H1 (cell line): Measurements from ENCODE around the gene PDIA3. TPM values are rescaled to one million over a fixed set of nuclear protein-coding genes. Genes with fewer than 3 reads are reported as not detected.

Source experiments
- CTCF ChIA-PET: fragments of 300-600 bp; sonication (Branson Sonifier 250); formaldehyde crosslinking; loops from one replicate; lab custom pipeline; 2021; ENCODE audit not compliant: partially characterized antibody; lab: Charles Lee
- POLR2A ChIA-PET: fragments of 300-600 bp; sonication (Branson Sonifier 250); formaldehyde crosslinking; loops from one replicate; lab custom pipeline; 2021; ENCODE audit warnings: inconsistent platforms; ENCODE audit not compliant: partially characterized antibody; lab: Charles Lee
- DNase-seq, 2 experiments: peaks; one replicate each; pipeline versions ENCODE4 v3.0.0 to v3.0.0-alpha.2; 2010 to 2022; ENCODE audit warnings: low spot score in 2 of 2, low read depth in 1 of 2, mixed read lengths in 1 of 2
- FAIRE-seq: peaks from 2 replicates; lab custom pipeline; 2011; peaks lifted over from hg19 to GRCh38; lab: Jason Lieb, UNC
- H2AFZ ChIP-seq: 2 replicates; pipeline ENCODE4 v1.8.1; 2012; ENCODE audit warnings: low read length, inconsistent platforms
- H2AK5ac ChIP-seq: 2 replicates; pipeline ENCODE4 v1.6.1; 2013; ENCODE audit warnings: low read depth, low read length
- H2BK120ac ChIP-seq: replicated peaks from 2 replicates; pipeline ENCODE3; 2013; ENCODE audit warnings: low read depth, low read length, inconsistent platforms
- H2BK12ac ChIP-seq: 2 replicates; pipeline ENCODE4 v1.6.1; 2013; ENCODE audit warnings: low read depth, low read length
- H2BK15ac ChIP-seq: 2 replicates; pipeline ENCODE4 v1.6.1; 2013; ENCODE audit warnings: low read length
- H2BK20ac ChIP-seq: 2 replicates; pipeline ENCODE4 v1.6.1; 2013; ENCODE audit warnings: low read length
- H2BK5ac ChIP-seq: 2 replicates; pipeline ENCODE4 v1.6.1; 2013; ENCODE audit warnings: low read depth, low read length
- H3K14ac ChIP-seq: 2 replicates; pipeline ENCODE4 v1.6.1; 2013; ENCODE audit warnings: inconsistent platforms; ENCODE audit not compliant: insufficient read length
- H3K18ac ChIP-seq: 2 replicates; pipeline ENCODE4 v1.6.1; 2013; ENCODE audit warnings: low read length; ENCODE audit errors: extremely low read depth
- H3K23ac ChIP-seq: 2 replicates; pipeline ENCODE4 v1.6.1; 2013; ENCODE audit warnings: inconsistent platforms; ENCODE audit not compliant: insufficient read length
- H3K23me2 ChIP-seq: 2 replicates; pipeline ENCODE4 v1.6.1; 2013; ENCODE audit warnings: low read depth, low read length
- H3K27ac ChIP-seq: 2 replicates; pipeline ENCODE4 v1.6.1; 2011; ENCODE audit warnings: low read depth, low read length, inconsistent platforms
- H3K27me3 ChIP-seq, 4 experiments: replicated peaks in 1 of 4; 1 replicate in 1 of 4; 2 replicates in 3 of 4; pipeline versions ENCODE4 v1.6.1 to v1.8.1; 2011 to 2013; ENCODE audit warnings: low read length in 3 of 4, mild to moderate bottlenecking in 3 of 4, inconsistent platforms in 2 of 4, mixed read lengths in 2 of 4, moderate library complexity in 1 of 4; ENCODE audit not compliant: control insufficient read depth in 3 of 4, insufficient read depth in 3 of 4; ENCODE audit errors: extremely low read depth in 1 of 4
- H3K36me3 ChIP-seq, 4 experiments: 2 replicates each; pipeline versions ENCODE4 v1.6.1 to v1.8.1; 2011 to 2013; ENCODE audit warnings: mild to moderate bottlenecking in 4 of 4, low read length in 3 of 4, moderate library complexity in 2 of 4, control low read depth in 1 of 4, inconsistent platforms in 1 of 4; ENCODE audit not compliant: insufficient read depth in 4 of 4, control insufficient read depth in 2 of 4
- H3K4ac ChIP-seq: replicated peaks from 2 replicates; pipeline ENCODE3; 2013; ENCODE audit warnings: low read length, low read depth, mixed read lengths, inconsistent platforms; ENCODE audit not compliant: insufficient read length
- H3K4me1 ChIP-seq, 4 experiments: replicated peaks in 1 of 4; 1 replicate in 1 of 4; 2 replicates in 3 of 4; pipeline versions ENCODE4 v1.6.1 to v1.8.1; 2011 to 2013; ENCODE audit warnings: low read length in 3 of 4, inconsistent platforms in 2 of 4, mixed read lengths in 1 of 4; ENCODE audit not compliant: insufficient read depth in 4 of 4, control insufficient read depth in 3 of 4
- H3K4me2 ChIP-seq, 2 experiments: 2 replicates each; pipeline versions ENCODE4 v1.6.1 to v1.8.1; 2011 to 2013; ENCODE audit warnings: low read depth in 2 of 2, low read length in 2 of 2, control low read depth in 1 of 2, inconsistent platforms in 1 of 2, mild to moderate bottlenecking in 1 of 2; ENCODE audit not compliant: insufficient read depth in 1 of 2
- H3K4me3 ChIP-seq, 4 experiments: fragments of 200-600, 300-600 bp in 1 of 4; sonication (generic), shearing (Covaris generic), sonication (Bioruptor Twin) in 1 of 4; 2 replicates each; pipeline versions ENCODE4 v1.5.1 to v1.8.1; 2011 to 2016; ENCODE audit warnings: low read length in 4 of 4, low read depth in 3 of 4, control low read depth in 2 of 4, inconsistent platforms in 2 of 4, mild to moderate bottlenecking in 2 of 4, mixed read lengths in 1 of 4, moderate library complexity in 1 of 4; ENCODE audit not compliant: insufficient read depth in 2 of 4; ENCODE audit errors: extremely low read depth in 1 of 4
- H3K56ac ChIP-seq: replicated peaks from 2 replicates; pipeline ENCODE3; 2013; ENCODE audit warnings: low read depth, mild to moderate bottlenecking, mixed read lengths, low read length, inconsistent platforms; ENCODE audit not compliant: insufficient read length
- H3K79me1 ChIP-seq: 2 replicates; pipeline ENCODE4 v1.6.1; 2013; ENCODE audit warnings: low read depth, low read length, control low read depth
- H3K79me2 ChIP-seq, 2 experiments: 2 replicates each; pipeline versions ENCODE4 v1.6.1 to v1.8.1; 2012 to 2013; ENCODE audit warnings: low read length in 2 of 2, mild to moderate bottlenecking in 2 of 2, inconsistent platforms in 1 of 2; ENCODE audit not compliant: insufficient read depth in 2 of 2, control insufficient read depth in 1 of 2
- H3K9ac ChIP-seq, 4 experiments: replicated peaks in 1 of 4; 1 replicate in 1 of 4; 2 replicates in 3 of 4; pipeline versions ENCODE4 v1.6.1 to v1.8.1; 2011 to 2013; ENCODE audit warnings: low read depth in 3 of 4, low read length in 3 of 4, control low read depth in 2 of 4, mild to moderate bottlenecking in 2 of 4, moderate library complexity in 2 of 4, inconsistent platforms in 1 of 4; ENCODE audit errors: extremely low read depth in 1 of 4
- H3K9me3 ChIP-seq, 2 experiments: 2 replicates each; pipeline versions ENCODE4 v1.6.1 to v1.8.1; 2012 to 2013; ENCODE audit warnings: mild to moderate bottlenecking in 2 of 2, moderate library complexity in 2 of 2, control low read depth in 1 of 2, inconsistent platforms in 1 of 2, low read depth in 1 of 2, low read length in 1 of 2, mixed read lengths in 1 of 2; ENCODE audit not compliant: insufficient read depth in 2 of 2
- H4K20me1 ChIP-seq, 2 experiments: replicated peaks in 1 of 2; 2 replicates each; pipeline versions ENCODE3 to v1.8.1; 2011 to 2013; ENCODE audit warnings: inconsistent platforms in 2 of 2, low read length in 2 of 2, mild to moderate bottlenecking in 1 of 2; ENCODE audit not compliant: insufficient read depth in 2 of 2, control insufficient read depth in 1 of 2
- H4K5ac ChIP-seq: 2 replicates; pipeline ENCODE4 v1.6.1; 2013; ENCODE audit warnings: low read length, low read depth, mixed read lengths, inconsistent platforms; ENCODE audit not compliant: insufficient read length
- H4K8ac ChIP-seq: 2 replicates; pipeline ENCODE4 v1.8.0; 2013; ENCODE audit warnings: mild to moderate bottlenecking, moderate library complexity, low read length, inconsistent platforms; ENCODE audit not compliant: insufficient read depth; ENCODE audit errors: extremely low read depth
- H4K91ac ChIP-seq: replicated peaks from 2 replicates; pipeline ENCODE3; 2013; ENCODE audit warnings: low read length, mixed read lengths, inconsistent platforms; ENCODE audit not compliant: insufficient read length
- HDAC6 ChIP-seq: IDR thresholded peaks from one replicate; pipeline ENCODE4 v1.7.1; 2012; ENCODE audit warnings: low read depth, mild to moderate bottlenecking, inconsistent platforms, low read length, moderate library complexity
- POLR2AphosphoS5 ChIP-seq: IDR thresholded peaks from 2 replicates; pipeline ENCODE4 v1.6.1; 2011; ENCODE audit warnings: low read depth, low read length
- WGBS, 2 experiments: shearing (Covaris generic) in 1 of 2; methylation state at CpG; one replicate each; pipeline versions ENCODE4 v1.1.6 to v1.1.7; 2013 to 2015; ENCODE audit warnings: low lambda C conversion rate in 2 of 2, mixed read lengths in 2 of 2, inconsistent platforms in 1 of 2, low coverage in 1 of 2, missing lambda C conversion rate in 1 of 2; ENCODE audit not compliant: insufficient replicate concordance in 2 of 2, insufficient coverage in 1 of 2, insufficient read length in 1 of 2; ENCODE audit errors: extremely low coverage in 1 of 2, missing lambda C conversion rate in 1 of 2; 5-methylcytosine and 5-hydroxymethylcytosine counted together
- polyA plus RNA-seq, 7 experiments: library from polyadenylated mRNA; depleted of rRNA in 3 of 7; stranded (reverse) in 5 of 7; unstranded in 2 of 7; fragments of >200 nt in 5 of 7; fragments of 200-250 nt in 2 of 7; gene quantifications; 1 replicate in 5 of 7; 2 replicates in 1 of 7; 4 replicates in 1 of 7; pipeline versions ENCODE4 v1.2.1 to v1.2.3, GENCODE V29; 2011 to 2013; ENCODE audit warnings: missing spikeins in 2 of 7, mixed read lengths in 2 of 7
- total RNA-seq: library from RNA; stranded (reverse); fragmentation: NEBNext Ultra II Directional; extraction: Animal tissue kit (Norgen Biotek cat#: 25700); gene quantifications from 2 replicates; pipeline ENCODE4 v1.2.1, GENCODE V29; 2021

PDIA3 gene
- total and polyA plus RNA-seq, 2 of the 8 experiments (the other 6 are each of a cell fraction or from before 2014, with no cell fraction given) = 90.4 to 655 TPM

DNA sequence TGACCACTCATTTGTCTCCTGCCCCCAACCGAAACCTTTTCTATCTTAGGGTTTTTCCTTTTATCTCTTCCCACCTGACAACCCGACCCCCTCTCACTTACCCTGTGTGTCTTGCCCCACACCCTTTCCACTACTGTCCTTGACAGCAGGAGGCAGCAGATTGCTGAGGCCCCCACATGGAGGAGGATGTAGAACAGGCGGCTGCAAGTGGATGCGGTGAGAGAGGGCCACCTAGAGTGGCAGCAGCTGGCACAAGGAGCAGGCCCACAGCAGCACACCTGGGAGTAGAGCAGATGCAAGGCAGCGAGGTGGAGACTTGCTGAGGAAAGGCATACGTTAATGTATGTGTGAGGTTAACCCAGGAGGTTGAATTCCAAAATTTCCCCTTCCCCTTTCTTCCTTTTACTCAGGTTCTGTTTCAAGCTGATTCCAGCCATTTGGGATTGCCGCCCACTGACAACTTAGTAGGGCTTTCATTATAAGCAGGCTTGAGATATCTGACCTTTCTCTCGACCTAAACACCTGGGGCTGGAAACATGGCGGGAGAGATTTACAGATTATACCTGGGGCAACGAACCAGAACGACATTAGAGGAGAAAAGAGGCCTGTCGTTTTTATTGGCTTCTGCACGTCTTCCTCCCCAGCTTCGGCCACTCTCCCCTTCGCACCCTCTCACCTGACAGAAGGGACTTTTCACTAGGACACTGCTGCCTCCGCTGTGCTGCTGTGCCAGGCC, 53.1 kb downstream of the PDIA3 start:
- Histone ChIP-seq H3K4me2 (no peak overlapping the region; a peak in 2 of 4 replicates), H4K8ac (no peak overlapping the region; the same call in 1 of the 2 replicates), H3K27me3 (no peaks in the 10 kb centered on the region), H4K5ac (peak overlapping the region; percentile 41), H3K56ac (no peak overlapping the region), H3K18ac (no peak overlapping the region)
- DNase-seq = no peak
- POLR2A ChIA-PET = interaction anchor here (1.2 to 8.9 kb wide), 4 partner anchors 8 to 25 kb away, joined by 8 to 71 read pairs (median 32); partner anchors contain the start of genes ELL3 and MFAP1
- TF ChIP-seq HDAC6 = no peak
- peak; percentile 15; the same call in 1 of the 2 replicates for TF ChIP-seq POLR2AphosphoS5
- TF ChIP-seq, all 59 proteins: peak for 1
- Histone ChIP-seq H2BK12ac (peak overlapping the region; percentile 71; the same call in 1 of the 2 replicates), H3K9ac (no peak overlapping the region), H2AK5ac (no peak overlapping the region), H2BK20ac (peak overlapping the region; percentile 28; the same call in 1 of the 2 replicates), H4K91ac (no peak overlapping the region), H2BK5ac (peak overlapping the region; percentile 55; the same call in 1 of the 2 replicates), H3K4me3 (0 out of 8 replicates have a peak overlapping the region, but pooled peaks of 1 of the 4 experiments have one; percentile 11), H3K23me2 (no peaks in the 10 kb centered on the region), H2BK120ac (no peak overlapping the region), H2BK15ac (peak overlapping the region; percentile 31), H3K36me3 (peaks cover 13 to 60% (median 18%) of the 10 kb centered on the region in 4 experiments), H4K20me1 (peaks cover 0 to 10% of the 10 kb centered on the region in 2 experiments), H3K4ac (no peak overlapping the region), H2AFZ (no peak overlapping the region), H3K14ac (no peak overlapping the region), H3K79me2 (peaks cover 0 to 18% of the 10 kb centered on the region in 2 experiments; a peak in 2 of 4 replicates), H3K4me1 (peaks cover 17 to 25% (median 20%) of the 10 kb centered on the region in 4 experiments), H3K9me3 (no peaks in the 10 kb centered on the region), H3K27ac (peak overlapping the region; percentile 28; the same call in 1 of the 2 replicates), H3K23ac (no peak overlapping the region), H3K79me1 (peaks cover 6% of the 10 kb centered on the region; the same call in 1 of the 2 replicates)
- CTCF ChIA-PET = interaction anchor here (1.9 kb wide), 1 partner anchor 23 kb away, joined by 5 read pairs; the partner anchor contains the start of gene ELL3
- WGBS, 2 experiments = 83% methylated on average over 16 of the region's 16 CpGs; no CpG with 5 or more reads in 1 of the 2 experiments
- no peak for FAIRE-seq
